Smooth muscle cell (in vitro differentiated cells): ENCODE results near the gene PPP1R13B. TPM values are rescaled to one million over a fixed set of nuclear protein-coding genes. Genes with fewer than 3 reads are reported as not detected.

Experiments
- DNase-seq: peaks from one replicate; lab custom pipeline; 2025; ENCODE audit not compliant: unreplicated experiment; lab: John Stamatoyannopoulos, UW
- H2AFZ ChIP-seq: fragments of 200-600 bp; sonication (generic); 2 replicates; pipeline ENCODE4 v1.6.0; 2016; ENCODE audit warnings: antibody characterized with exemption, low read depth, mild to moderate bottlenecking
- H3F3A ChIP-seq: fragments of 200-600 bp; sonication (generic); 2 replicates; pipeline ENCODE4 v1.6.0; 2017; ENCODE audit warnings: antibody characterized with exemption, low read depth
- H3K27ac ChIP-seq: fragments of 200-600 bp; sonication (generic); 2 replicates; pipeline ENCODE4 v1.5.1; 2016; ENCODE audit warnings: low read depth, mild to moderate bottlenecking
- H3K27me3 ChIP-seq: fragments of 200-600 bp; sonication (generic); 2 replicates; pipeline ENCODE4 v1.6.1; 2016; ENCODE audit warnings: low read depth, mild to moderate bottlenecking
- H3K36me3 ChIP-seq: fragments of 200-600 bp; sonication (generic); 2 replicates; pipeline ENCODE4 v1.5.1; 2016; ENCODE audit warnings: low read depth
- H3K4me1 ChIP-seq: fragments of 200-600 bp; sonication (generic); 2 replicates; pipeline ENCODE4 v1.5.1; 2016; ENCODE audit warnings: low read depth
- H3K4me2 ChIP-seq: fragments of 200-600 bp; sonication (generic); 2 replicates; pipeline ENCODE4 v1.6.0; 2016; ENCODE audit warnings: mild to moderate bottlenecking
- H3K4me3 ChIP-seq: fragments of 200-600 bp; sonication (generic); 2 replicates; pipeline ENCODE4 v1.5.1; 2016; ENCODE audit warnings: mild to moderate bottlenecking
- H3K79me2 ChIP-seq: fragments of 200-600 bp; sonication (generic); 2 replicates; pipeline ENCODE4 v1.6.0; 2016; ENCODE audit warnings: low read depth, mild to moderate bottlenecking
- H3K9ac ChIP-seq: fragments of 200-600 bp; sonication (generic); 2 replicates; pipeline ENCODE4 v1.6.0; 2016; ENCODE audit warnings: low read depth
- H3K9me3 ChIP-seq: fragments of 200-600 bp; sonication (generic); replicated peaks from 2 replicates; pipeline ENCODE4 v1.5.1; 2016; ENCODE audit warnings: low read depth
- H4K20me1 ChIP-seq: fragments of 200-600 bp; sonication (generic); 2 replicates; pipeline ENCODE4 v1.6.0; 2016; ENCODE audit warnings: low read depth
- CTCF ChIP-seq: fragments of 200-600 bp; sonication (generic); IDR thresholded peaks from 2 replicates; pipeline ENCODE4 v1.5.1; 2017; ENCODE audit warnings: borderline replicate concordance, mild to moderate bottlenecking, antibody characterized with exemption; ENCODE audit not compliant: insufficient read depth, poor library complexity, severe bottlenecking
- whole genome bisulfite sequencing: methylation state at CpG from one replicate; pipeline ENCODE4 v1.1.7; 2016; ENCODE audit warnings: low lambda C conversion rate; 5-methylcytosine and 5-hydroxymethylcytosine counted together
- polyA plus RNA-seq: library from polyadenylated mRNA; unstranded; fragments of >200 nt; fragmentation: Nextera tagmentation; extraction: Ambion mirVana; gene quantifications from 2 replicates; pipeline ENCODE4 v1.2.1, GENCODE V29; 2016
- total RNA-seq: library from RNA; depleted of rRNA; stranded (reverse); fragments of >200 nt; gene quantifications from 2 replicates; pipeline ENCODE4 v1.2.3, GENCODE V29; 2014

The PPP1R13B gene
- total and polyA plus RNA-seq, 2 experiments from 2014 or later: 2.3 to 4.3 TPM

- H3K27ac ChIP-seq: no peak overlapping the region
- DNase-seq: no peak
- TF ChIP-seq CTCF: no peak
These were observed 1.1 kb upstream of the PPP1R13B start for GRCh38 chr14:103848175-103849077.

GRCh38 chr14:103846543-103847450, 578 bp downstream of the PPP1R13B start:
- Histone ChIP-seq H3K4me2 (peak overlapping the region; percentile 99), H3K4me1 (peaks cover 10% of the 10 kb centered on the region), H3K9me3 (no peaks in the 10 kb centered on the region), H2AFZ (no peak overlapping the region), H4K20me1 (peaks cover 23% of the 10 kb centered on the region), H3K79me2 (peaks cover 14% of the 10 kb centered on the region), H3K9ac (no peak overlapping the region), H3F3A (peaks cover 4% of the 10 kb centered on the region), H3K27ac (no peak overlapping the region), H3K36me3 (no peaks in the 10 kb centered on the region), H3K4me3 (peak overlapping the region; percentile 79), H3K27me3 (peaks cover 22% of the 10 kb centered on the region)
- 1% methylated on average over 49 of the region's 95 CpGs for WGBS
- no peak for DNase-seq
- TF ChIP-seq CTCF: no peak

More at GRCh38 chr14:103848175-103849077, 1.1 kb upstream of the PPP1R13B start:
- Histone ChIP-seq H3K4me1 (peaks cover 10% of the 10 kb centered on the region), H3K9me3 (no peaks in the 10 kb centered on the region), H3K36me3 (no peaks in the 10 kb centered on the region), H4K20me1 (peaks cover 23% of the 10 kb centered on the region), H3K4me3 (peak overlapping the region; percentile 79), H3K27me3 (peaks cover 22% of the 10 kb centered on the region), H3F3A (peaks cover 4% of the 10 kb centered on the region), H2AFZ (peak overlapping the region; percentile 47), H3K9ac (no peak overlapping the region), H3K79me2 (peaks cover 9% of the 10 kb centered on the region), H3K4me2 (peak overlapping the region; percentile 89)
- WGBS: 24% methylated on average over 57 of the region's 57 CpGs

GRCh38 chr14:103846097-103846496, 1.3 kb downstream of the PPP1R13B start:
- H3K4me2 ChIP-seq: peak overlapping the region; percentile 99
- peak overlapping the region; percentile 79 for H3K4me3 ChIP-seq
- peaks cover 10% of the 10 kb centered on the region for H3K4me1 ChIP-seq
- H4K20me1 ChIP-seq: peaks cover 23% of the 10 kb centered on the region
- no peak for DNase-seq
- no peak overlapping the region for H3K27ac ChIP-seq
- H3K9me3 ChIP-seq: no peaks in the 10 kb centered on the region
- TF ChIP-seq CTCF: no peak
- H3K36me3 ChIP-seq: no peaks in the 10 kb centered on the region
- H2AFZ ChIP-seq: no peak overlapping the region
- H3K27me3 ChIP-seq: peaks cover 22% of the 10 kb centered on the region
- no peak overlapping the region for H3K9ac ChIP-seq
- H3F3A ChIP-seq: peaks cover 4% of the 10 kb centered on the region
- peaks cover 14% of the 10 kb centered on the region for H3K79me2 ChIP-seq
- 30% methylated on average over 8 of the region's 8 CpGs for WGBS
